Frontal cortex (tissue), 4 donors: ENCODE measurements around the gene KCNC4. TPM values are rescaled to one million over a fixed set of nuclear protein-coding genes. Genes with fewer than 3 reads are reported as not detected.

Source experiments
- DNase-seq, 2 donors: peaks; one replicate each; pipeline ENCODE4 v3.0.0; 2012; ENCODE audit warnings: low spot score in 2 of 2
- FAIRE-seq: peaks from 2 replicates; lab custom pipeline; 2012; peaks lifted over from hg19 to GRCh38; lab: Jason Lieb, UNC
- small RNA-seq: library from RNA; depleted of rRNA; stranded (forward); fragments of <200 nt; gene quantifications from one replicate; pipeline ENCODE3, GENCODE V24; 2014
- total RNA-seq: library from RNA; depleted of rRNA; stranded (reverse); fragments of >200 nt; gene quantifications from one replicate; pipeline ENCODE4 v1.2.3, GENCODE V29; 2014
- donor health status: control.
- donor health status: control.
- donor health status: control.

The KCNC4 gene
- total RNA-seq, 1 donor from 2014 or later = 2.4 TPM

DNA sequence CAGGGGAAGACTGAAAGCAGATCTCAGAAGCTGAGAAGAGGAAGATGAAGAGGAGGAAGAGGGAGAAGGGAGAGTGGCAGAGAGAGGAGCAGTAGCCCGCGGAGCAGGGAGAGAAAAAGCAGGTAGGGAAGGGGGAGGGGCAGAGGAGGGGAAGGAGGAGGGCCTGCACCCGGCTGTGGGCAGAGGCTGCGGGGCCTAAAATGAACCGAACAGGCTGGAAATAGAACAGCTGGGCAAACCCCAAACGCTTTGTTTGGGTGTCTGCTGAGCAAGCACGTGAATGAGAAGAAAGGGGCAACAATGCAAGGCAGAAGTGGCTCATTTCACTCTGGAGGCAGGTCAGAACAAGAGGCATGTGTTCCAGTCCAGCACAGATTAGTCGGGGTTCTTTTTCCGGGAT lies 33.5 kb downstream of the KCNC4 start:
- DNase-seq (no peak), FAIRE-seq (no peak)

DNA sequence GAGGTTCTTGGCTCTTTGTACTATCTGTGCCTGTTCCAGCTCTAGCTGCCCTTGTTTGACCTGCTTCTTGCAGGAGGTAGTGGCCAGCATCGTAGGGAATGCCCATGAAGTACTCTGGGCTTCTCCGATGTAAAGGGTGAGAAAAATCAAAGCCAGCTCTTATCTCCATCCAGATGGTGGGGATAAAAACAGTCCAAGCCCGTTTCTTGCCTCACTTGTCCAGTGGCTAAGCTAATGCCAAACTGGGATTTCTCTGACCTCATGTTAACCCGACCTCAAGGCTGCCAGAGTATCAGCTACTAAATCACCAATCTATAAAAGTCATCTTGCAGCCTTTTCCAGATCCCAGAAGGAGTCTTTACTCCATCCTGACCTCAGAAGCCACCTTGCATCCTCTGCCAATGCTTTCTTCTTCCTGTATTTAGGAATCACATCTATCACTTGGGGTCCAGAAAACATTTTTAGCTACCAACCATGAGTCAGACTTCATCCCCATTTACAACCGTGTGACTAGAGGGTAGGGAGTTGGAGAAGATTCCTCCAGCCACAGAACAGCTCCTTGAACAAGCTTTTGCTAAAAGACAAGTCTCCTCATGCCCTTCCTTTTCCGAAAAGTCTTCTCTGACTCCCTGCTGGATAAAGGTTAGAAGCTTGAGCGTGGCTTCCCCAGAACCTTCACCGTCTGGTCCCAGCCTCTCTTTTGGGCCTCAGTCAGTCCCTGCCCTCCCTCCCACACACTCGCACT lies 35.9 kb downstream of the KCNC4 start:
- DNase-seq (no peak), FAIRE-seq (no peak)

DNA sequence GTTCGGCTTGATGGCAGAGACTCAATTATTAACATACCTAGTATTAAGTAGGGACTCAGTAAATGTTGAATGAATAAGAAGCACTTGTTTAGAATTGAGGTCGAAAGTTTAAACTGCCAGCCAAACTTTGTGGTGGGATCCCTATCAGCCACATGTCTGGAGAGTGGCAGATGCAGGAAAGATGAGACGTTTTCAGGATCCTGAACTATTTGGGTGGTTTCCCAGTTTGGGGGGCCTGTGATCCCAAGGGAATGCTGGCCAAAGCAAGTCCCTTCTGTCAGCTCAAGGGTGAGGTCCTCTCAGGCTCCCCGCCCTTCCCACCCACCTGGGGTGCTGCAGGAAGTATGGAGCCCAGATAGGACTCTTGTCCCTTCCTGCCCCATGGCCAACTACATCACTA lies 38.6 kb downstream of the KCNC4 start:
- FAIRE-seq (no peak), DNase-seq (no peak)

DNA sequence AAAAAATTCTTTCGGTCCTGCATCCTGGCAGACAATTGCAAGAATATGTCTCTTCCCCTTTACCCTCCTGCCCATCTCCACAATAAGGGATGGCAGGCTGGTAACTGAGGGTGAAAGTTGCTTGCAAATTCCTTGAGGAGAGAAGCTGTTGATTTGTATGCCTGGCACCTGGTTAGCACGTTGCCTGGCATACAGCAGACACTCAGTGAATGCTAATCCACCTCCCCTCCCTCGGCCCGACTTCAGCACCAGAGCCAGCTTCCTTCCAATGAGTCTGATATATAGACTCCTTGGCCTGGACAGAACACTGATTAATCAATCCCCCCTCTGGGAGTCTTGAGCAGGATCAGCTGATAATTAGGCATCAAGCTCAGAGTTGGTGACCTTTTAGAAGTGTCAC lies 39.1 kb downstream of the KCNC4 start:
- FAIRE-seq = no peak
- no peak for DNase-seq

DNA sequence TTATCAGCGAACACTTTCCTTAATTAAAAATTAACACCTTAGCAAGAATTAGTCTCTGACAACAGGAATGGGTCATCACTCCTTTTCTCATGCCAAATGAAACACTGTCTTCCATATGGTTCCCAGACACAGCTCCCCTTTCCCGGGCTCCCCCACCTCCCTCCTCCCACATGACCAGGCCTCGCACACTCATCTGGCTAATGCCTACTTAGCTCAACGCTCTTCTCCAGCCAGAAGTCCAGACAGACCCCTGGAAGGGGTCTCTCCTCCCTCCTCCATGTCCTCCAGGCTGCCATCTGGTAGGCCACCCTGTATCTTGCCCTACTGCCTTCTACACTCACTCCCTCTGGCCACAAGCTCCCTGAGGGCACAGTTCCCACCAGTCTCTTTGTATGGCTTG lies 39.9 kb downstream of the KCNC4 start:
- FAIRE-seq (no peak), DNase-seq (no peak)

DNA sequence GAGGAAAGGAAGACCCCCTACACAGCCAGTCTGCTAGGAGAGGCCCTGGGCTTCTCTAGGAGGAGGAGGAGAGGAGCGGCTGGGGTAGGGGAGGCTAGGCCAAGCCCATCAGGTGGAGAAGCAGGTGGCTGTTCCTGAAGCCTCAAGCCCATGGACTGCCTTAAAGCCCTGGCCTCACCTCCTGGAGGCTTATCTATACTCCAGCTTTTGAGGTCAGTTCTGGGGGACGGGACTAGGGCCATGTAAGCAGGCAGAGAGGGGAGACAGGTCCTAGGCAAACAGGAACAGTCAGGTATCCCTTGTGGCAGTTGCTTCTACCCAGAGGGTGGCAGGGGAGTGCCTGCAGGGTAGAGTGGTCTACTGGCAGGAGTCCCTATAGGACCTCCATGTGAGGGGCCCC lies 40.6 kb downstream of the KCNC4 start:
- DNase-seq = no peak
- no peak for FAIRE-seq

DNA sequence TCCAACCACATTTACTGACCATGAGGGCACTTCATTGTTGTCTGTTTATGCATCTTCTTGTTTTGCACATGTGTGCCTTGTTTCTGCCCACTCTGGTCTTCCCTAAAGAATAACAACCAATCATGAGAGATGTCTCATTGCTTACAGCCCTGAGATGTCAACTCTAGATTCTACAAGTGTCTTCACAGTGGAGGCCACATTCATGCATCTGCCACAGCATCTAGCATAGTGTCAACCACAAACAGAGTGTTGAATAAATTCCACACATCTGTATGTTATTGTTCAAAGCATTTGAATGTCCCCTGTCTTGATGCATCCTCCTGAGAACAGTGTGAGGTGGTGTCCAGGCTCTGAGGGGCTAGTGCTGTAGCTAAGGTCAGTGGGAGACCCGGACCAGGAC lies 43.1 kb downstream of the KCNC4 start:
- no peak for DNase-seq
- FAIRE-seq = no peak

DNA sequence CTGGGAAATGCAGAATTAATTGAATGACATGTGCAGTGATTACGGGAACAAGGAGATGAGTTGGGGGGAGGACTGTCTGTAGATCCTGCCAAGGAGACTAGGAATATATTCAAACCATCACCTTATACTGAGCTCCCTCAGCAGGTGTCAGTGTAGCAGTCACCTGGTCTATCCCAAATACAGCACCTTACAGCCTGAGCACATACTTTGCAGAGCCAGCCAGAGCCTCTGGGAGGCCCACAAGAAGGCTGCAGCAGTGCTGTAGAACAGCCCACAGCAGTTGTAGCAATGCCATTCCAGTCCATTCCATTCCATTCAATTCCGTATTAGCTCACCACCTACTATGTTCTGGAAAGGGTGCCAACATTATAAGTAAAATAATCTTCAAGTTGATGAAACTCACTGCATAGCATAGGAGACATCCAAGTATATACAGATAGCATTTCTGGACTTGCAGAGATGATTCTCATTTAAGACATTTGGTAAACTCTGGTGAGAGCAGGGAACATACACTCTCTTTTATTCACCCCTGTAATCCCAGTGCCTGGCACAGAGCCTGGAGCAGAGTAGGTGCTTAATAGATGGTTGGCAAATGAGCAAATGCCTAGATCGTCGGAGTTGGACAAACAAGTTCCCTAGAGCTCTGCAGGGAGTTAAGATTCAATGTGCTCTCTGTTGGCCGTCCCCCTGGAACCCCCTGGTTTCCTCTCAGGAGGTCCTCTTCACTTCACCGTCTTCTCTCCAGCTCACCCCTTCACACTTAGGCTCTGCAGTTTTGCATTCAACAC lies 44.7 kb downstream of the KCNC4 start:
- FAIRE-seq (no peak), DNase-seq (no peak)

DNA sequence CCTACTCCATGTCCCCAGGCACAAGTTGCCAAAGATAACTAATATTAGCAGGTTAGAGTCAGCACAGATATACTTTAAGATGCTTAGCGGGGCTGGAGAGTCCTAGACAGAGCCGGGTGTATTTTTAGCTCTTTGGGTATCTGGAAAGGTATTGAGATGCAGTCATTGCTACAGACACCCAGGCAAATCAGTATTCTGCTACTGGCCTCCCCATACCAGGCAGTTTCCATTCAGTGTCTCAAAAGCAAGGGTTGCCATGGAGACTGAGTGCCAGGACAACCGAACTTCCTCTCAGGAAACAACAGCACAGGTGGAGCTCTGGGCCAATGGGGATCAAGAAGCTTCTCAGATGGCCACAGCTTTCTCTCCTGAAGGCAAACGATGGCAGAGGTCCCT lies 45.3 kb downstream of the KCNC4 start:
- FAIRE-seq (no peak), DNase-seq (peak in 1 of 2 donors; percentile 59)

DNA sequence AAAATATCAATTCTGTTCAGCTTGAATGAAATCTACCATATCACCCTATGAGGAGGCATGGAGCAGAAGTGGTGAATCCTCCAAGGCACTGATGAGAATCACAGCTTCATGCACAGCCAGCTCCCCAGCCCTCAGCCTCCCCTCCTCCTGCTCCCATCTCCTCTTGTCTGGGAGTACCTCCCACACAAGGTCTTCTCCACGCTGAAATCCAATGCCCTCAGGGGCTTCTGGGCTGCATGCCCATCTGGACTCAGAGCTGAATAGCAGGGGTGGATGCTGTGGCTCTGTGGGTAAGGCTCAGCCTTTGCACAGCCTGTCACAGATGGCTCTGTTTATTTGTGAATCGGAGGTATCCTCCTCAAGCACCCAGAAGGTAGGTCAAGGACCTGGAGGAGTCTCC lies 48.6 kb downstream of the KCNC4 start:
- FAIRE-seq = no peak
- no peak for DNase-seq

DNA sequence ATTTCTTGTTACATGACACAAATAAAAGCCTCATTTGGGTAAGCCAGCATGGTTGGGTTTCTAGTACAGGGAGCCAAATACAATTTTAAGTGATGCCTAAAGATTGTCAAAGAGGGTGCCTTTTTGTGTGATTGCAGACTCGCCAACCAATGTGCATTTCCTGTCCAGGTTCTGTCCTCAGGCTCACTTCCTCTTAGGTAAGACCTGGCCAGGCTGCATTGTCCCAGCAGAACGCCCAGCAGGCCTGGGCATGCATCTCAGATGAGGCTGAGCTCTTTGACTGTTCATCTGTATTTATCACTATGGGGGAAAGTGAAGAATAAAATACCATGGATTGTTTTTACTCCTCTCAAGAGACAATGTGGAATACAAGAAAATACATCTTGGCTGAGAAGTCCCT lies 49.7 kb downstream of the KCNC4 start:
- FAIRE-seq (no peak), DNase-seq (no peak)

Small RNA genes within 50 kb of the gene (small RNA-seq; reads per million reads assigned to genes)
- not detected for gene AL137790.1

Other genes starting within 250 kb of the KCNC4 start
- gene AHCYL1, start 225.5 kb upstream of the KCNC4 start, total RNA-seq = 21.2 TPM
- gene STRIP1, start 175.7 kb upstream of the KCNC4 start, total RNA-seq = 98.2 TPM
- 0.41 TPM for gene ALX3, start 139.6 kb upstream of the KCNC4 start, total RNA-seq
- 0.41 TPM for gene UBL4B, start 97.9 kb upstream of the KCNC4 start, total RNA-seq
- 16.7 TPM for gene SLC6A17, start 59.8 kb upstream of the KCNC4 start, total RNA-seq
- 34.2 TPM for gene RBM15, start 129.1 kb downstream of the KCNC4 start, total RNA-seq
- gene SLC16A4, start 180.7 kb downstream of the KCNC4 start, total RNA-seq = 4.1 TPM
- gene LAMTOR5, start 197.4 kb downstream of the KCNC4 start, total RNA-seq = 38.7 TPM
- not detected for gene PROK1, start 240.8 kb downstream of the KCNC4 start, total RNA-seq